ENCODE data around the gene POLR3GL. TPM values are rescaled to one million over a fixed set of nuclear protein-coding genes. Genes with fewer than 3 reads are reported as not detected.

Gene POLR3GL
- total and polyA plus RNA-seq, 10 of the 15 experiments (the other 5 are each of a cell fraction or from before 2014, with no cell fraction given): 12.8 to 47.0 (median 26.6) TPM

DNA sequence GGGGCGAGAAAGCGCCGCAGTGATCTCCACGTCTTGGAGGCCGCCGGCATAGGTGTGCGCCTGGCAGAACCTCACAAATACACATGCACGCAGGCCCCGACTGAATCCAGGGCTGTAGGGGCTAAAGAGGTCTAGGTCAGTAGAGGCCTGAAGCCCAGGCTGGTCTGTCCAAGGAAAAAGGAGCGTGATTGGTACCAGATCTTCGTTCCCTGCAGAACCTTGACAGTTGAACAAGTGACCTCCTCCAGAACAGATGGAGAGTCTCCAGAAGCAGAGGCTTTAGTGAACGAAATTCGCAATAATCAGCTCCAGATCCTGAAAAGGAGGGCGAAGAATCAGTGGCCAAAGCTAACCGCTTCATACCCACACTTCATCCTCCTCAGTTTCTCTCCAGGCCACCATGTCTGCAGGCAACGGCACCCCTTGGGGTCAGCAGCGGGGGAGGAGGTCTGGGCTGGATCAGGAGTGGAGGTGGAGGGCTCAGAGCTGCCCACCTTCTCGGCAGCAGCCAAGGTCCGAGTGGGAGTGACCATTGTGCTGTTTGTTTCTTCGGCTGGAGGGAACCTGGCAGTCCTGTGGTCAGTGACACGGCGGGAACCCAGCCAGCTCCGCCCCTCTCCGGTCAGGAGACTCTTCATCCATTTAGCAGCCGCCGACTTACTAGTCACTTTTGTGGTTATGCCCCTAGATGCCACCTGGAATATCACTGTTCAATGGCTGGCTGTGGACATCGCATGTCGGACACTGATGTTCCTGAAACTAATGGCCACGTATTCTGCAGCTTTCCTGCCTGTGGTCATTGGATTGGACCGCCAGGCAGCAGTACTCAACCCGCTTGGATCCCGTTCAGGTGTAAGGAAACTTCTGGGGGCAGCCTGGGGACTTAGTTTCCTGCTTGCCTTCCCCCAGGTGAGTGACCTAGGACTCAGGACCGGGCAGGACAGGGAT, 45.2 kb upstream of the POLR3GL start (continued):
- TF ChIP-seq RAD21 (IDR thresholded peaks at IDR 0.05; ENCODE audit: insufficient read depth, low read depth, low read length): no peak
- TF ChIP-seq, protein P1, sequence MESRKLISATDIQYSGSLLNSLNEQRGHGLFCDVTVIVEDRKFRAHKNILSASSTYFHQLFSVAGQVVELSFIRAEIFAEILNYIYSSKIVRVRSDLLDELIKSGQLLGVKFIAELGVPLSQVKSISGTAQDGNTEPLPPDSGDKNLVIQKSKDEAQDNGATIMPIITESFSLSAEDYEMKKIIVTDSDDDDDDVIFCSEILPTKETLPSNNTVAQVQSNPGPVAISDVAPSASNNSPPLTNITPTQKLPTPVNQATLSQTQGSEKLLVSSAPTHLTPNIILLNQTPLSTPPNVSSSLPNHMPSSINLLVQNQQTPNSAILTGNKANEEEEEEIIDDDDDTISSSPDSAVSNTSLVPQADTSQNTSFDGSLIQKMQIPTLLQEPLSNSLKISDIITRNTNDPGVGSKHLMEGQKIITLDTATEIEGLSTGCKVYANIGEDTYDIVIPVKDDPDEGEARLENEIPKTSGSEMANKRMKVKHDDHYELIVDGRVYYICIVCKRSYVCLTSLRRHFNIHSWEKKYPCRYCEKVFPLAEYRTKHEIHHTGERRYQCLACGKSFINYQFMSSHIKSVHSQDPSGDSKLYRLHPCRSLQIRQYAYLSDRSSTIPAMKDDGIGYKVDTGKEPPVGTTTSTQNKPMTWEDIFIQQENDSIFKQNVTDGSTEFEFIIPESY (IDR thresholded peaks at IDR 0.05): no peak
- TF ChIP-seq, protein P2, sequence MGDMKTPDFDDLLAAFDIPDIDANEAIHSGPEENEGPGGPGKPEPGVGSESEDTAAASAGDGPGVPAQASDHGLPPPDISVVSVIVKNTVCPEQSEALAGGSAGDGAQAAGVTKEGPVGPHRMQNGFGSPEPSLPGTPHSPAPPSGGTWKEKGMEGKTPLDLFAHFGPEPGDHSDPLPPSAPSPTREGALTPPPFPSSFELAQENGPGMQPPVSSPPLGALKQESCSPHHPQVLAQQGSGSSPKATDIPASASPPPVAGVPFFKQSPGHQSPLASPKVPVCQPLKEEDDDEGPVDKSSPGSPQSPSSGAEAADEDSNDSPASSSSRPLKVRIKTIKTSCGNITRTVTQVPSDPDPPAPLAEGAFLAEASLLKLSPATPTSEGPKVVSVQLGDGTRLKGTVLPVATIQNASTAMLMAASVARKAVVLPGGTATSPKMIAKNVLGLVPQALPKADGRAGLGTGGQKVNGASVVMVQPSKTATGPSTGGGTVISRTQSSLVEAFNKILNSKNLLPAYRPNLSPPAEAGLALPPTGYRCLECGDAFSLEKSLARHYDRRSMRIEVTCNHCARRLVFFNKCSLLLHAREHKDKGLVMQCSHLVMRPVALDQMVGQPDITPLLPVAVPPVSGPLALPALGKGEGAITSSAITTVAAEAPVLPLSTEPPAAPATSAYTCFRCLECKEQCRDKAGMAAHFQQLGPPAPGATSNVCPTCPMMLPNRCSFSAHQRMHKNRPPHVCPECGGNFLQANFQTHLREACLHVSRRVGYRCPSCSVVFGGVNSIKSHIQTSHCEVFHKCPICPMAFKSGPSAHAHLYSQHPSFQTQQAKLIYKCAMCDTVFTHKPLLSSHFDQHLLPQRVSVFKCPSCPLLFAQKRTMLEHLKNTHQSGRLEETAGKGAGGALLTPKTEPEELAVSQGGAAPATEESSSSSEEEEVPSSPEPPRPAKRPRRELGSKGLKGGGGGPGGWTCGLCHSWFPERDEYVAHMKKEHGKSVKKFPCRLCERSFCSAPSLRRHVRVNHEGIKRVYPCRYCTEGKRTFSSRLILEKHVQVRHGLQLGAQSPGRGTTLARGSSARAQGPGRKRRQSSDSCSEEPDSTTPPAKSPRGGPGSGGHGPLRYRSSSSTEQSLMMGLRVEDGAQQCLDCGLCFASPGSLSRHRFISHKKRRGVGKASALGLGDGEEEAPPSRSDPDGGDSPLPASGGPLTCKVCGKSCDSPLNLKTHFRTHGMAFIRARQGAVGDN (IDR thresholded peaks at IDR 0.05): no peak
- TF ChIP-seq MYC (IDR thresholded peaks at IDR 0.05; ENCODE audit: insufficient read depth, insufficient read length, insufficient replicate concordance, low read length, severe bottlenecking): no peak
- TF ChIP-seq, protein P3, sequence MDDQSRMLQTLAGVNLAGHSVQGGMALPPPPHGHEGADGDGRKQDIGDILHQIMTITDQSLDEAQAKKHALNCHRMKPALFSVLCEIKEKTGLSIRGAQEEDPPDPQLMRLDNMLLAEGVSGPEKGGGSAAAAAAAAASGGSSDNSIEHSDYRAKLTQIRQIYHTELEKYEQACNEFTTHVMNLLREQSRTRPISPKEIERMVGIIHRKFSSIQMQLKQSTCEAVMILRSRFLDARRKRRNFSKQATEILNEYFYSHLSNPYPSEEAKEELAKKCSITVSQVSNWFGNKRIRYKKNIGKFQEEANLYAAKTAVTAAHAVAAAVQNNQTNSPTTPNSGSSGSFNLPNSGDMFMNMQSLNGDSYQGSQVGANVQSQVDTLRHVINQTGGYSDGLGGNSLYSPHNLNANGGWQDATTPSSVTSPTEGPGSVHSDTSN (IDR thresholded peaks at IDR 0.05; ENCODE audit: insufficient replicate concordance, low read depth, low read length): no peak
- no peak for TF ChIP-seq STAT1 (conservative IDR thresholded peaks at IDR 0.05)
- TF ChIP-seq, protein P4, sequence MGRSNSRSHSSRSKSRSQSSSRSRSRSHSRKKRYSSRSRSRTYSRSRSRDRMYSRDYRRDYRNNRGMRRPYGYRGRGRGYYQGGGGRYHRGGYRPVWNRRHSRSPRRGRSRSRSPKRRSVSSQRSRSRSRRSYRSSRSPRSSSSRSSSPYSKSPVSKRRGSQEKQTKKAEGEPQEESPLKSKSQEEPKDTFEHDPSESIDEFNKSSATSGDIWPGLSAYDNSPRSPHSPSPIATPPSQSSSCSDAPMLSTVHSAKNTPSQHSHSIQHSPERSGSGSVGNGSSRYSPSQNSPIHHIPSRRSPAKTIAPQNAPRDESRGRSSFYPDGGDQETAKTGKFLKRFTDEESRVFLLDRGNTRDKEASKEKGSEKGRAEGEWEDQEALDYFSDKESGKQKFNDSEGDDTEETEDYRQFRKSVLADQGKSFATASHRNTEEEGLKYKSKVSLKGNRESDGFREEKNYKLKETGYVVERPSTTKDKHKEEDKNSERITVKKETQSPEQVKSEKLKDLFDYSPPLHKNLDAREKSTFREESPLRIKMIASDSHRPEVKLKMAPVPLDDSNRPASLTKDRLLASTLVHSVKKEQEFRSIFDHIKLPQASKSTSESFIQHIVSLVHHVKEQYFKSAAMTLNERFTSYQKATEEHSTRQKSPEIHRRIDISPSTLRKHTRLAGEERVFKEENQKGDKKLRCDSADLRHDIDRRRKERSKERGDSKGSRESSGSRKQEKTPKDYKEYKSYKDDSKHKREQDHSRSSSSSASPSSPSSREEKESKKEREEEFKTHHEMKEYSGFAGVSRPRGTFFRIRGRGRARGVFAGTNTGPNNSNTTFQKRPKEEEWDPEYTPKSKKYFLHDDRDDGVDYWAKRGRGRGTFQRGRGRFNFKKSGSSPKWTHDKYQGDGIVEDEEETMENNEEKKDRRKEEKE (IDR thresholded peaks at IDR 0.05): no peak
- TF ChIP-seq LARP7 (IDR thresholded peaks at IDR 0.05): no peak
- TF ChIP-seq CBFB (IDR thresholded peaks at IDR 0.05; ENCODE audit: low read depth): no peak
- TF ChIP-seq, protein P5, sequence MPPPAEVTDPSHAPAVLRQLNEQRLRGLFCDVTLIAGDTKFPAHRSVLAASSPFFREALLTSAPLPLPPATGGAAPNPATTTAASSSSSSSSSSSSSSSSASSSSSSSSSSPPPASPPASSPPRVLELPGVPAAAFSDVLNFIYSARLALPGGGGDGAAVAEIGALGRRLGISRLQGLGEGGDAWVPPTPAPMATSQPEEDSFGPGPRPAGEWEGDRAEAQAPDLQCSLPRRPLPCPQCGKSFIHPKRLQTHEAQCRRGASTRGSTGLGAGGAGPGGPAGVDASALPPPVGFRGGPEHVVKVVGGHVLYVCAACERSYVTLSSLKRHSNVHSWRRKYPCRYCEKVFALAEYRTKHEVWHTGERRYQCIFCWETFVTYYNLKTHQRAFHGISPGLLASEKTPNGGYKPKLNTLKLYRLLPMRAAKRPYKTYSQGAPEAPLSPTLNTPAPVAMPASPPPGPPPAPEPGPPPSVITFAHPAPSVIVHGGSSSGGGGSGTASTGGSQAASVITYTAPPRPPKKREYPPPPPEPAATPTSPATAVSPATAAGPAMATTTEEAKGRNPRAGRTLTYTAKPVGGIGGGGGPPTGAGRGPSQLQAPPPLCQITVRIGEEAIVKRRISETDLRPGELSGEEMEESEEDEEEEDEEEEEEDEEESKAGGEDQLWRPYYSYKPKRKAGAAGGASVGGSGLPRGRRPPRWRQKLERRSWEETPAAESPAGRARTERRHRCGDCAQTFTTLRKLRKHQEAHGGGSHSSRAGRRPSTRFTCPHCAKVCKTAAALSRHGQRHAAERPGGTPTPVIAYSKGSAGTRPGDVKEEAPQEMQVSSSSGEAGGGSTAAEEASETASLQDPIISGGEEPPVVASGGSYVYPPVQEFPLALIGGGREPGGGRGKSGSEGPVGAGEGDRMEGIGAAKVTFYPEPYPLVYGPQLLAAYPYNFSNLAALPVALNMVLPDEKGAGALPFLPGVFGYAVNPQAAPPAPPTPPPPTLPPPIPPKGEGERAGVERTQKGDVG (CRISPR knock-in tag; IDR thresholded peaks at IDR 0.05): no peak
- TF ChIP-seq, protein P6, sequence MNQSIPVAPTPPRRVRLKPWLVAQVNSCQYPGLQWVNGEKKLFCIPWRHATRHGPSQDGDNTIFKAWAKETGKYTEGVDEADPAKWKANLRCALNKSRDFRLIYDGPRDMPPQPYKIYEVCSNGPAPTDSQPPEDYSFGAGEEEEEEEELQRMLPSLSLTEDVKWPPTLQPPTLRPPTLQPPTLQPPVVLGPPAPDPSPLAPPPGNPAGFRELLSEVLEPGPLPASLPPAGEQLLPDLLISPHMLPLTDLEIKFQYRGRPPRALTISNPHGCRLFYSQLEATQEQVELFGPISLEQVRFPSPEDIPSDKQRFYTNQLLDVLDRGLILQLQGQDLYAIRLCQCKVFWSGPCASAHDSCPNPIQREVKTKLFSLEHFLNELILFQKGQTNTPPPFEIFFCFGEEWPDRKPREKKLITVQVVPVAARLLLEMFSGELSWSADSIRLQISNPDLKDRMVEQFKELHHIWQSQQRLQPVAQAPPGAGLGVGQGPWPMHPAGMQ (IDR thresholded peaks at IDR 0.05; ENCODE audit: borderline replicate concordance): no peak
- TF ChIP-seq BMI1 (IDR thresholded peaks at IDR 0.05; ENCODE audit: borderline replicate concordance): no peak

Data from GM12878 (cell line).